GM19328 (cell line): ENCODE results near the gene ARID1B.

Source experiments
- ATAC-seq: cut with Tn5 transposase; IDR thresholded peaks from one replicate; pipeline ENCODE4 v1.9.1; 2021; ENCODE audit warnings: mild to moderate bottlenecking, moderate library complexity; ENCODE audit not compliant: unreplicated experiment

ARID1B gene

GRCh38 chr6:156901309-156902019 is 124.3 kb downstream of the ARID1B start:
- ATAC-seq: no peak

GRCh38 chr6:156902782-156903181 is 125.6 kb downstream of the ARID1B start:
- ATAC-seq: no peak

- ATAC-seq: no peak
Observed at GRCh38 chr6:156904176-156904967, 127.2 kb downstream of the ARID1B start.

GRCh38 chr6:156905801-156906200 is 128.6 kb downstream of the ARID1B start:
- no peak for ATAC-seq

- no peak for ATAC-seq
Observed at GRCh38 chr6:156906451-156906850, 129.3 kb downstream of the ARID1B start.

GRCh38 chr6:156909212-156910010 is 132.2 kb downstream of the ARID1B start:
- ATAC-seq: no peak

GRCh38 chr6:156910011-156910334 is 132.8 kb downstream of the ARID1B start:
- no peak for ATAC-seq

GRCh38 chr6:156910938-156911337 is 133.8 kb downstream of the ARID1B start:
- ATAC-seq: no peak

GRCh38 chr6:156911581-156911980 is 134.4 kb downstream of the ARID1B start:
- no peak for ATAC-seq

GRCh38 chr6:156912431-156912830 is 135.3 kb downstream of the ARID1B start:
- ATAC-seq: no peak

- ATAC-seq: no peak
Observed at GRCh38 chr6:156914181-156914580, 137.0 kb downstream of the ARID1B start.

- no peak for ATAC-seq
Observed at GRCh38 chr6:156916130-156916801, 139.1 kb downstream of the ARID1B start.

- ATAC-seq: no peak
Observed at GRCh38 chr6:156917213-156917612, 140.0 kb downstream of the ARID1B start.

- no peak for ATAC-seq
Observed at GRCh38 chr6:156918647-156919046, 141.5 kb downstream of the ARID1B start.

GRCh38 chr6:156919370-156919769 is 142.2 kb downstream of the ARID1B start:
- no peak for ATAC-seq

GRCh38 chr6:156919814-156920369 is 142.7 kb downstream of the ARID1B start:
- ATAC-seq: no peak

- no peak for ATAC-seq
Observed at GRCh38 chr6:156924246-156924645, 147.1 kb downstream of the ARID1B start.

- no peak for ATAC-seq
Observed at GRCh38 chr6:156925026-156925425, 147.8 kb downstream of the ARID1B start.

- no peak for ATAC-seq
Observed at GRCh38 chr6:156925718-156926607, 148.8 kb downstream of the ARID1B start.

GRCh38 chr6:156928126-156928525 is 150.9 kb downstream of the ARID1B start:
- ATAC-seq: no peak
